Gastrocnemius medialis (tissue), 4 donors: ENCODE results near the gene P2RY2. TPM values are rescaled to one million over a fixed set of nuclear protein-coding genes. Genes with fewer than 3 reads are reported as not detected.

Experiments used
- ATAC-seq, 2 donors: fragments of 150-250 bp; one replicate each; pipeline ENCODE4 v1.9.1; 2016
- DNase-seq, 2 donors: peaks; one replicate each; pipeline ENCODE4 v3.0.0-alpha.2; 2019
- H3K27ac ChIP-seq, 4 donors: fragments of 200-600 bp; sonication (generic); 1 replicate in 1 of 4; 2 replicates in 3 of 4; pipeline ENCODE4 v1.5.1; 2016 to 2018; ENCODE audit warnings: mild to moderate bottlenecking in 2 of 4, moderate library complexity in 1 of 4
- H3K27me3 ChIP-seq, 3 donors: fragments of 200-600 bp; sonication (generic) in 2 of 3; 1 replicate in 1 of 3; 2 replicates in 2 of 3; pipeline versions ENCODE4 v1.5.1 to v1.6.0; 2016 to 2019; ENCODE audit warnings: mild to moderate bottlenecking in 1 of 3, moderate library complexity in 1 of 3
- H3K36me3 ChIP-seq, 2 donors: fragments of 200-600 bp; sonication (generic) in 1 of 2; one replicate each; pipeline ENCODE4 v1.5.1; 2017 to 2018
- H3K4me1 ChIP-seq, 2 donors: fragments of 200-600 bp; sonication (generic) in 1 of 2; one replicate each; pipeline ENCODE4 v1.5.1; 2016 to 2017; ENCODE audit warnings: mild to moderate bottlenecking in 2 of 2
- H3K4me3 ChIP-seq, 4 donors: fragments of 200-600 bp; sonication (generic) in 3 of 4; 1 replicate in 1 of 4; 2 replicates in 3 of 4; pipeline ENCODE4 v1.5.1; 2016 to 2019; ENCODE audit warnings: mild to moderate bottlenecking in 2 of 4
- H3K9me3 ChIP-seq, 3 donors: fragments of 200-600 bp; sonication (generic) in 2 of 3; 1 replicate in 1 of 3; 2 replicates in 2 of 3; pipeline ENCODE4 v1.5.1; 2016 to 2019
- CTCF ChIP-seq, 5 experiments: fragments of 450-650 bp in 3 of 5; fragments of 200-600 bp in 2 of 5; sonication (generic) in 2 of 5; IDR thresholded peaks in 4 of 5; conservative IDR thresholded peaks in 1 of 5; 1 replicate in 4 of 5; 2 replicates in 1 of 5; pipeline ENCODE4 v1.5.1; 2016 to 2019; ENCODE audit warnings: antibody characterized with exemption in 5 of 5, mild to moderate bottlenecking in 3 of 5, moderate library complexity in 3 of 5
- POLR2A ChIP-seq, 2 donors: fragments of 450-650 bp; IDR thresholded peaks; one replicate each; pipeline ENCODE4 v1.6.1; 2017; ENCODE audit warnings: antibody characterized with exemption in 2 of 2, mild to moderate bottlenecking in 2 of 2, moderate library complexity in 2 of 2
- in situ Hi-C, 4 donors: fragments of 200-750 bp; cut with MboI; loops; one replicate each; pipeline versions ENCODE4 v1.15.0 to v1.8.0; 2017; ENCODE audit warnings: low sequenced_read_pairs in 4 of 4
- intact Hi-C: fragments of 100-400 bp; cut with DNase I; formaldehyde crosslinking; loops from one replicate; pipeline ENCODE4 v1.15.1; 2023; ENCODE audit warnings: low total_unique reads
- total RNA-seq, 4 donors: library from RNA; depleted of rRNA; stranded (reverse); fragments of >200 nt; gene quantifications; one replicate each; pipeline versions ENCODE4 v1.1.0 to v1.2.3, GENCODE V29; 2016

P2RY2 gene
- total RNA-seq, 4 donors from 2014 or later = 21.8 to 52.6 (median 44.5) TPM

GRCh38 chr11:73209892-73210291 is 8.2 kb upstream of the P2RY2 start:
- no peak for DNase-seq
- TF ChIP-seq POLR2A (IDR thresholded peaks at IDR 0.05) (no peak), CTCF (IDR thresholded peaks at IDR 0.05 in 4 of 5, conservative IDR thresholded peaks at IDR 0.05 in 1 of 5) (no peak)
- no peaks in the 10 kb centered on the region for H3K36me3 ChIP-seq
- no peak for ATAC-seq
- in situ Hi-C loops = no loop called here
- no peak overlapping the region for H3K4me3 ChIP-seq
- no peak overlapping the region for H3K27ac ChIP-seq
- no peaks in the 10 kb centered on the region for H3K9me3 ChIP-seq
- intact Hi-C loops = loop anchor here (5.0 kb wide), 1 partner anchor 32 kb away; no protein-coding TSS in a partner anchor
- H3K27me3 ChIP-seq = no peaks in the 10 kb centered on the region
- peaks cover 24 to 42% of the 10 kb centered on the region in 2 donors for H3K4me1 ChIP-seq

- no peaks in the 10 kb centered on the region for H3K36me3 ChIP-seq
- peak overlapping the region in 3 of 4 donors; percentile 85 to 97 (median 94) for H3K27ac ChIP-seq
- intact Hi-C loops (no loop called here), in situ Hi-C loops (no loop called here)
- H3K27me3 ChIP-seq = no peaks in the 10 kb centered on the region
- ATAC-seq = no peak
- no peak overlapping the region for H3K4me3 ChIP-seq
- no peak for TF ChIP-seq CTCF (IDR thresholded peaks at IDR 0.05 in 4 of 5, conservative IDR thresholded peaks at IDR 0.05 in 1 of 5)
- TF ChIP-seq POLR2A (IDR thresholded peaks at IDR 0.05) = no peak
- peaks cover 27 to 39% of the 10 kb centered on the region in 2 donors for H3K4me1 ChIP-seq
- H3K9me3 ChIP-seq = no peaks in the 10 kb centered on the region
- DNase-seq = peak in 1 of 2 donors; percentile 11
These were observed 7.0 kb upstream of the P2RY2 start for GRCh38 chr11:73210916-73211667.

GRCh38 chr11:73213196-73214143 is 4.6 kb upstream of the P2RY2 start:
- ATAC-seq = no peak
- H3K27me3 ChIP-seq = no peaks in the 10 kb centered on the region
- intact Hi-C loops = no loop called here
- peak overlapping the region; percentile 85 to 97 (median 94) for H3K27ac ChIP-seq
- DNase-seq = peak in 1 of 2 donors; percentile 21
- no peak overlapping the region for H3K4me3 ChIP-seq
- in situ Hi-C loops = no loop called here
- no peaks in the 10 kb centered on the region for H3K9me3 ChIP-seq
- no peaks in the 10 kb centered on the region for H3K36me3 ChIP-seq
- H3K4me1 ChIP-seq = peaks cover 45 to 56% of the 10 kb centered on the region in 2 donors
- TF ChIP-seq CTCF (IDR thresholded peaks at IDR 0.05 in 4 of 5, conservative IDR thresholded peaks at IDR 0.05 in 1 of 5) (no peak), POLR2A (IDR thresholded peaks at IDR 0.05) (no peak)

GRCh38 chr11:73215191-73216134 is 2.6 kb upstream of the P2RY2 start:
- no peak overlapping the region for H3K4me3 ChIP-seq
- in situ Hi-C loops = no loop called here
- H3K27ac ChIP-seq = peak overlapping the region; percentile 85 to 97 (median 94)
- no peak for TF ChIP-seq POLR2A (IDR thresholded peaks at IDR 0.05)
- TF ChIP-seq CTCF (IDR thresholded peaks at IDR 0.05 in 4 of 5, conservative IDR thresholded peaks at IDR 0.05 in 1 of 5) = no peak
- DNase-seq = peak in 1 of 2 donors; percentile 13
- intact Hi-C loops = no loop called here
- peaks cover 53 to 72% of the 10 kb centered on the region in 2 donors for H3K4me1 ChIP-seq
- ATAC-seq = no peak
- H3K27me3 ChIP-seq = no peaks in the 10 kb centered on the region
- no peaks in the 10 kb centered on the region for H3K9me3 ChIP-seq
- no peaks in the 10 kb centered on the region for H3K36me3 ChIP-seq
